CD4-positive, CD25-positive, alpha-beta regulatory T cell (primary cell): Measurements from ENCODE around the gene RAPGEF6. TPM values are rescaled to one million over a fixed set of nuclear protein-coding genes. Genes with fewer than 3 reads are reported as not detected.

Experiments used
- ATAC-seq, 2 donors: fragments of 150-1000 bp; cut with Tn5 transposase; one replicate each; pipeline ENCODE4 v1.10.0; 2021; ENCODE audit warnings: low read depth in 2 of 2, moderate number of reproducible peaks in 2 of 2, moderate library complexity in 1 of 2
- DNase-seq, 3 donors: peaks; one replicate each; pipeline versions ENCODE4 v3.0.0 to v3.0.0-alpha.2; 2012 to 2022; ENCODE audit warnings: mixed read lengths in 1 of 3
- H3K27ac ChIP-seq: one replicate; pipeline ENCODE4 v1.7.0; 2013; ENCODE audit warnings: mild to moderate bottlenecking, low read length; ENCODE audit not compliant: insufficient read depth, poor library complexity, severe bottlenecking
- H3K27me3 ChIP-seq: one replicate; pipeline ENCODE4 v1.7.0; 2013; ENCODE audit warnings: low read length; ENCODE audit not compliant: control insufficient read depth, insufficient read depth
- H3K36me3 ChIP-seq: one replicate; pipeline ENCODE4 v1.7.0; 2013; ENCODE audit warnings: mild to moderate bottlenecking, low read length, moderate library complexity; ENCODE audit not compliant: control insufficient read depth, insufficient read depth
- H3K4me1 ChIP-seq: 2 replicates; pipeline ENCODE4 v1.7.0; 2013; ENCODE audit warnings: mild to moderate bottlenecking, low read length; ENCODE audit not compliant: insufficient read depth, control insufficient read depth, poor library complexity, severe bottlenecking
- H3K4me3 ChIP-seq: one replicate; pipeline ENCODE4 v1.7.0; 2013; ENCODE audit warnings: low read depth, mild to moderate bottlenecking, low read length, moderate library complexity
- H3K9me3 ChIP-seq, 2 experiments: 1 replicate in 1 of 2; 2 replicates in 1 of 2; pipeline ENCODE4 v1.7.0; 2013; ENCODE audit warnings: low read length in 2 of 2, mild to moderate bottlenecking in 1 of 2, moderate library complexity in 1 of 2; ENCODE audit not compliant: control insufficient read depth in 2 of 2
- H3K27ac Mint-ChIP-seq, 3 donors: one replicate each; pipeline ENCODE4 v1.8.0; 2020 to 2022; ENCODE audit warnings: mild to moderate bottlenecking in 3 of 3, mixed read lengths in 3 of 3, moderate library complexity in 2 of 3
- H3K27me3 Mint-ChIP-seq: one replicate; pipeline ENCODE4 v1.8.0; 2022; ENCODE audit warnings: mild to moderate bottlenecking, mixed read lengths
- H3K36me3 Mint-ChIP-seq: one replicate; pipeline ENCODE4 v1.8.0; 2020; ENCODE audit warnings: mixed read lengths
- H3K4me1 Mint-ChIP-seq, 4 donors: one replicate each; pipeline ENCODE4 v1.8.0; 2020 to 2022; ENCODE audit warnings: mixed read lengths in 4 of 4, mild to moderate bottlenecking in 1 of 4
- H3K4me3 Mint-ChIP-seq, 4 donors: one replicate each; pipeline ENCODE4 v1.8.0; 2020 to 2022; ENCODE audit warnings: mild to moderate bottlenecking in 4 of 4, mixed read lengths in 4 of 4, moderate library complexity in 3 of 4
- H3K9me3 Mint-ChIP-seq, 7 donors: one replicate each; pipeline ENCODE4 v1.8.0; 2020 to 2022; ENCODE audit warnings: mixed read lengths in 7 of 7, mild to moderate bottlenecking in 3 of 7, moderate library complexity in 2 of 7
- polyA plus RNA-seq, 4 donors: library from polyadenylated mRNA; unstranded; fragments of 300-500 nt; fragmentation: Illumina TruSeq; gene quantifications; one replicate each; pipeline ENCODE4 v1.2.3, GENCODE V29; 2021
- total RNA-seq: library from RNA; stranded (reverse); gene quantifications from one replicate; pipeline ENCODE4 v1.2.3, GENCODE V29; 2022

RAPGEF6 gene
- total and polyA plus RNA-seq, 5 donors from 2014 or later, result 24.4 to 66.6 (median 34.1) TPM

- H3K27me3 Mint-ChIP-seq, result no peaks in the 10 kb centered on the region
- Histone ChIP-seq H3K4me3 (no peak overlapping the region), H3K9me3 (no peaks in the 10 kb centered on the region), H3K27ac (no peak overlapping the region), H3K27me3 (no peaks in the 10 kb centered on the region), H3K4me1 (no peaks in the 10 kb centered on the region), H3K36me3 (peaks cover 37% of the 10 kb centered on the region)
- peaks cover 0 to 9% (median 5%) of the 10 kb centered on the region in 4 donors for H3K4me1 Mint-ChIP-seq
- peaks cover 62% of the 10 kb centered on the region for H3K36me3 Mint-ChIP-seq
- ATAC-seq, result no peak
- H3K9me3 Mint-ChIP-seq, result no peaks in the 10 kb centered on the region
- no peak overlapping the region for H3K4me3 Mint-ChIP-seq
- peak overlapping the region in 2 of 3 donors; percentile 6 to 53 for H3K27ac Mint-ChIP-seq
- no peak for DNase-seq
These were observed 37.7 kb upstream of the RAPGEF6 start for GRCh38 chr5:131672776-131673175.

GRCh38 chr5:131671994-131672655 lies 37.1 kb upstream of the RAPGEF6 start:
- Histone ChIP-seq H3K27ac (no peak overlapping the region), H3K4me3 (no peak overlapping the region), H3K4me1 (no peaks in the 10 kb centered on the region), H3K36me3 (peaks cover 32% of the 10 kb centered on the region), H3K27me3 (no peaks in the 10 kb centered on the region), H3K9me3 (no peaks in the 10 kb centered on the region)
- no peak for DNase-seq
- no peak for ATAC-seq
- Mint-ChIP-seq H3K4me1 (peaks cover 0 to 9% (median 4%) of the 10 kb centered on the region in 4 donors), H3K27me3 (no peaks in the 10 kb centered on the region), H3K4me3 (no peak overlapping the region), H3K36me3 (peaks cover 57% of the 10 kb centered on the region), H3K27ac (peak overlapping the region; percentile 6 to 38 (median 12)), H3K9me3 (no peaks in the 10 kb centered on the region)

GRCh38 chr5:131671409-131671808 lies 36.4 kb upstream of the RAPGEF6 start:
- H3K27me3 Mint-ChIP-seq, result no peaks in the 10 kb centered on the region
- DNase-seq (peak in 1 of 3 donors; percentile 39), ATAC-seq (no peak)
- peaks cover 54% of the 10 kb centered on the region for H3K36me3 Mint-ChIP-seq
- H3K9me3 Mint-ChIP-seq, result no peaks in the 10 kb centered on the region
- no peak overlapping the region for H3K27ac ChIP-seq
- H3K4me3 ChIP-seq, result no peak overlapping the region
- H3K4me1 ChIP-seq, result no peaks in the 10 kb centered on the region
- H3K36me3 ChIP-seq, result peaks cover 29% of the 10 kb centered on the region
- H3K4me3 Mint-ChIP-seq, result no peak overlapping the region
- H3K4me1 Mint-ChIP-seq, result peaks cover 0 to 9% (median 6%) of the 10 kb centered on the region in 4 donors
- H3K9me3 ChIP-seq, result no peaks in the 10 kb centered on the region
- H3K27me3 ChIP-seq, result no peaks in the 10 kb centered on the region
- peak overlapping the region in 2 of 3 donors; percentile 12 to 15 for H3K27ac Mint-ChIP-seq

GRCh38 chr5:131664929-131665328 lies 29.9 kb upstream of the RAPGEF6 start:
- DNase-seq, result no peak
- peaks cover 48% of the 10 kb centered on the region for H3K36me3 Mint-ChIP-seq

GRCh38 chr5:131661933-131662332 lies 26.9 kb upstream of the RAPGEF6 start:
- Mint-ChIP-seq H3K9me3 (peaks cover 0 to 7% (median 0%) of the 10 kb centered on the region in 7 donors), H3K4me1 (peaks cover 0 to 8% (median 3%) of the 10 kb centered on the region in 4 donors), H3K4me3 (no peak overlapping the region), H3K27me3 (no peaks in the 10 kb centered on the region), H3K27ac (peak overlapping the region in 1 of 3 donors; percentile 18), H3K36me3 (peaks cover 49% of the 10 kb centered on the region)
- peaks cover 0 to 9% of the 10 kb centered on the region in 2 experiments for H3K9me3 ChIP-seq
- H3K4me1 ChIP-seq, result no peaks in the 10 kb centered on the region
- H3K27me3 ChIP-seq, result no peaks in the 10 kb centered on the region
- DNase-seq (no peak), ATAC-seq (no peak)
- no peak overlapping the region for H3K4me3 ChIP-seq
- no peak overlapping the region for H3K27ac ChIP-seq
- H3K36me3 ChIP-seq, result peaks cover 29% of the 10 kb centered on the region

More at GRCh38 chr5:131664929-131665328, 29.9 kb upstream of the RAPGEF6 start:
- Histone ChIP-seq H3K36me3 (peaks cover 24% of the 10 kb centered on the region), H3K27ac (no peak overlapping the region), H3K4me1 (no peaks in the 10 kb centered on the region), H3K9me3 (peaks cover 0 to 9% of the 10 kb centered on the region in 2 experiments), H3K27me3 (no peaks in the 10 kb centered on the region), H3K4me3 (no peak overlapping the region)
- ATAC-seq, result no peak
- peaks cover 0 to 4% (median 4%) of the 10 kb centered on the region in 4 donors for H3K4me1 Mint-ChIP-seq
- H3K27ac Mint-ChIP-seq, result no peak overlapping the region
- peaks cover 0 to 6% (median 0%) of the 10 kb centered on the region in 7 donors for H3K9me3 Mint-ChIP-seq
- H3K27me3 Mint-ChIP-seq, result no peaks in the 10 kb centered on the region
- no peak overlapping the region for H3K4me3 Mint-ChIP-seq

- Histone ChIP-seq H3K27me3 (no peaks in the 10 kb centered on the region), H3K9me3 (peaks cover 0 to 9% of the 10 kb centered on the region in 2 experiments), H3K4me1 (no peaks in the 10 kb centered on the region), H3K27ac (no peak overlapping the region), H3K4me3 (no peak overlapping the region), H3K36me3 (peaks cover 29% of the 10 kb centered on the region)
- ATAC-seq, result no peak
- no peak for DNase-seq
- Mint-ChIP-seq H3K36me3 (peaks cover 46% of the 10 kb centered on the region), H3K9me3 (peaks cover 0 to 7% (median 0%) of the 10 kb centered on the region in 7 donors), H3K27me3 (no peaks in the 10 kb centered on the region), H3K4me3 (peak overlapping the region in 1 of 4 donors; percentile 12), H3K27ac (no peak overlapping the region), H3K4me1 (peaks cover 6 to 11% (median 7%) of the 10 kb centered on the region in 4 donors)
These were observed 24.8 kb upstream of the RAPGEF6 start for GRCh38 chr5:131659841-131660240.

GRCh38 chr5:131659290-131659689 lies 24.3 kb upstream of the RAPGEF6 start:
- Histone ChIP-seq H3K36me3 (peaks cover 29% of the 10 kb centered on the region), H3K9me3 (peaks cover 0 to 9% of the 10 kb centered on the region in 2 experiments), H3K27ac (no peak overlapping the region), H3K4me1 (no peaks in the 10 kb centered on the region), H3K4me3 (no peak overlapping the region), H3K27me3 (no peaks in the 10 kb centered on the region)
- DNase-seq (no peak), ATAC-seq (no peak)
- H3K4me1 Mint-ChIP-seq, result peaks cover 6 to 15% (median 9%) of the 10 kb centered on the region in 4 donors
- no peaks in the 10 kb centered on the region for H3K27me3 Mint-ChIP-seq
- H3K9me3 Mint-ChIP-seq, result peaks cover 0 to 7% (median 0%) of the 10 kb centered on the region in 7 donors
- H3K27ac Mint-ChIP-seq, result no peak overlapping the region
- H3K4me3 Mint-ChIP-seq, result no peak overlapping the region
- peaks cover 49% of the 10 kb centered on the region for H3K36me3 Mint-ChIP-seq

- DNase-seq (no peak), ATAC-seq (no peak)
- no peak overlapping the region for H3K27ac ChIP-seq
- Mint-ChIP-seq H3K4me3 (no peak overlapping the region), H3K4me1 (peaks cover 6 to 18% (median 13%) of the 10 kb centered on the region in 4 donors), H3K36me3 (peaks cover 45% of the 10 kb centered on the region), H3K27me3 (no peaks in the 10 kb centered on the region), H3K9me3 (peaks cover 0 to 1% (median 0%) of the 10 kb centered on the region in 7 donors), H3K27ac (no peak overlapping the region)
- H3K36me3 ChIP-seq, result peaks cover 33% of the 10 kb centered on the region
- no peaks in the 10 kb centered on the region for H3K27me3 ChIP-seq
- H3K4me1 ChIP-seq, result no peaks in the 10 kb centered on the region
- H3K4me3 ChIP-seq, result no peak overlapping the region
- H3K9me3 ChIP-seq, result no peaks in the 10 kb centered on the region
These were observed 19.7 kb upstream of the RAPGEF6 start for GRCh38 chr5:131654776-131655175.
